Measurements from ENCODE around the gene LYPD6.
"Not testable (repeated sequence)": the region's sequence is repeated elsewhere in the genome, so short reads cannot be mapped to it uniquely, and the experiment has no call there.

The LYPD6 gene

DNA sequence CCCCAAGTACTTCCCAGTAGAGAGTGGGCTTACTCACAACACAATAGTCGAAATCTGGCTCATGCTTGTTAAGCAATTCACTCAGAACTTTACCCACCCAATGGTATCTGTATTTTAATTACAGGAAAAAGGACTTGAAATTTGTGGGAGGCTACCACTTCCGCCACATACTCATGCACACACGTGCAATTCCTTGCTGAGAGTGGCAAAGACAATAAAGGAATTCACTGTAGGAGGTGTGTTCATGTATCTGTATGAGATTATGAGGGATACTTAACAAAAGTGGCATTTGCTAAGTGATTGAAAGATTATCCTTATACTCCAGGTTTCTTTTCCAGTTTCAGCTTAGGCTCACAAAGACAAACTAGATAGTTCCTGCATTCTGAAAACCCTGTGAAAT lies 14.9 kb upstream of the LYPD6 start:
- Histone ChIP-seq H3K4me3 (ENCODE audit: low read length) (no peak overlapping the region), H3K27ac (ENCODE audit: low read length) (no peak overlapping the region), H4K20me1 (ENCODE audit: insufficient read depth, low read length) (no peaks in the 10 kb centered on the region), H3K27me3 (replicated peaks; ENCODE audit: insufficient read depth, low read length) (no peaks in the 10 kb centered on the region), H3K79me2 (ENCODE audit: low read length) (no peaks in the 10 kb centered on the region), H3K36me3 (replicated peaks; ENCODE audit: insufficient read depth, low read length) (no peaks in the 10 kb centered on the region), H3F3A (ENCODE audit: insufficient read depth, low read length) (no peaks in the 10 kb centered on the region), H3K9me3 (replicated peaks; ENCODE audit: insufficient read depth, low read length) (no peaks in the 10 kb centered on the region), H3K9me2 (replicated peaks; ENCODE audit: insufficient read depth, low read length) (no peaks in the 10 kb centered on the region), H2AFZ (ENCODE audit: low read length) (no peak overlapping the region), H3K9ac (ENCODE audit: low read length) (no peak overlapping the region), H3K4me1 (ENCODE audit: low read length) (no peaks in the 10 kb centered on the region), H3K4me2 (ENCODE audit: low read depth, low read length) (no peak overlapping the region)
- TF ChIP-seq EZH2 (optimal IDR thresholded peaks at IDR 0.05; ENCODE audit: low read depth, low read length) (no peak), EZH2phosphoT487 (IDR thresholded peaks at IDR 0.05; ENCODE audit: low read length) (no peak)
- TF ChIP-seq, protein P1, sequence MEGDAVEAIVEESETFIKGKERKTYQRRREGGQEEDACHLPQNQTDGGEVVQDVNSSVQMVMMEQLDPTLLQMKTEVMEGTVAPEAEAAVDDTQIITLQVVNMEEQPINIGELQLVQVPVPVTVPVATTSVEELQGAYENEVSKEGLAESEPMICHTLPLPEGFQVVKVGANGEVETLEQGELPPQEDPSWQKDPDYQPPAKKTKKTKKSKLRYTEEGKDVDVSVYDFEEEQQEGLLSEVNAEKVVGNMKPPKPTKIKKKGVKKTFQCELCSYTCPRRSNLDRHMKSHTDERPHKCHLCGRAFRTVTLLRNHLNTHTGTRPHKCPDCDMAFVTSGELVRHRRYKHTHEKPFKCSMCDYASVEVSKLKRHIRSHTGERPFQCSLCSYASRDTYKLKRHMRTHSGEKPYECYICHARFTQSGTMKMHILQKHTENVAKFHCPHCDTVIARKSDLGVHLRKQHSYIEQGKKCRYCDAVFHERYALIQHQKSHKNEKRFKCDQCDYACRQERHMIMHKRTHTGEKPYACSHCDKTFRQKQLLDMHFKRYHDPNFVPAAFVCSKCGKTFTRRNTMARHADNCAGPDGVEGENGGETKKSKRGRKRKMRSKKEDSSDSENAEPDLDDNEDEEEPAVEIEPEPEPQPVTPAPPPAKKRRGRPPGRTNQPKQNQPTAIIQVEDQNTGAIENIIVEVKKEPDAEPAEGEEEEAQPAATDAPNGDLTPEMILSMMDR (IDR thresholded peaks at IDR 0.05; ENCODE audit: low read length), result no peak
- no peak for DNase-seq

GRCh38 chr2:149318566-149318965 lies 11.8 kb upstream of the LYPD6 start:
- not testable (repeated sequence) for H4K20me1 ChIP-seq (ENCODE audit: insufficient read depth, low read length); DNase-seq; H2AFZ ChIP-seq (ENCODE audit: low read length); H3K4me2 ChIP-seq (ENCODE audit: low read depth, low read length); H3K27me3 ChIP-seq (replicated peaks; ENCODE audit: insufficient read depth, low read length); H3K36me3 ChIP-seq (replicated peaks; ENCODE audit: insufficient read depth, low read length); H3K27ac ChIP-seq (ENCODE audit: low read length); H3K9me3 ChIP-seq (replicated peaks; ENCODE audit: insufficient read depth, low read length); H3K9me2 ChIP-seq (replicated peaks; ENCODE audit: insufficient read depth, low read length); H3K9ac ChIP-seq (ENCODE audit: low read length); H3K4me1 ChIP-seq (ENCODE audit: low read length); H3K79me2 ChIP-seq (ENCODE audit: low read length); H3K4me3 ChIP-seq (ENCODE audit: low read length); H3F3A ChIP-seq (ENCODE audit: insufficient read depth, low read length)

- no peaks in the 10 kb centered on the region for H3K9me3 ChIP-seq (replicated peaks; ENCODE audit: insufficient read depth, low read length)
- TF ChIP-seq, protein P1 (IDR thresholded peaks at IDR 0.05; ENCODE audit: low read length), result no peak
- TF ChIP-seq EZH2phosphoT487 (IDR thresholded peaks at IDR 0.05; ENCODE audit: low read length), result no peak
- TF ChIP-seq EZH2 (optimal IDR thresholded peaks at IDR 0.05; ENCODE audit: low read depth, low read length), result no peak
- no peak overlapping the region for H3K9ac ChIP-seq (ENCODE audit: low read length)
- no peak overlapping the region for H3K4me2 ChIP-seq (ENCODE audit: low read depth, low read length)
- H3K79me2 ChIP-seq (ENCODE audit: low read length), result no peaks in the 10 kb centered on the region
- no peaks in the 10 kb centered on the region for H3K36me3 ChIP-seq (replicated peaks; ENCODE audit: insufficient read depth, low read length)
- H3K4me1 ChIP-seq (ENCODE audit: low read length), result no peaks in the 10 kb centered on the region
- no peak overlapping the region for H2AFZ ChIP-seq (ENCODE audit: low read length)
- no peak overlapping the region for H3K27ac ChIP-seq (ENCODE audit: low read length)
- H3K9me2 ChIP-seq (replicated peaks; ENCODE audit: insufficient read depth, low read length), result no peaks in the 10 kb centered on the region
- no peaks in the 10 kb centered on the region for H3K27me3 ChIP-seq (replicated peaks; ENCODE audit: insufficient read depth, low read length)
- no peak for DNase-seq
- H4K20me1 ChIP-seq (ENCODE audit: insufficient read depth, low read length), result no peaks in the 10 kb centered on the region
- H3F3A ChIP-seq (ENCODE audit: insufficient read depth, low read length), result no peaks in the 10 kb centered on the region
- no peak overlapping the region for H3K4me3 ChIP-seq (ENCODE audit: low read length)
Observed at GRCh38 chr2:149320362-149320761, 10.0 kb upstream of the LYPD6 start.

DNA sequence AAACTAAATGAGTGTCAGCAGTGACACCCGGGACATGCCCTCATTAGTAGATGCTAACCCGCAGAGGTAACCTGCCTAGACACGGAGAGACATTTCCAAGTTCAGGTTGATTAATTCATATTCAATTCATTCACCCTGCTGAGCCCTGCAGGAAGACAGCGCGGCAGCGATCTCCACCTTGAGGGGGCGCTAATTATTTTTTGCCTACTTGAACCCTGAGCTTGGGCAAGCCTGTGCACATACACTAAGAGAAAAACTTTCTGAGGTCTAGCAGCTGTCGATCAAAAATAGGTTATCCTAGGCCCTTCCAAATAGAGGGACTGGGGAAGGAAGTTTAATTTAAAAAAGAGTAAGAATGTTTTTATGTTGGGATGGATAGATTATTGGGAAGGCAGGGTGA lies 1.3 kb upstream of the LYPD6 start:
- Histone ChIP-seq H3K79me2 (ENCODE audit: low read length) (no peaks in the 10 kb centered on the region), H2AFZ (ENCODE audit: low read length) (no peak overlapping the region), H3K4me3 (ENCODE audit: low read length) (no peak overlapping the region), H3K9me2 (replicated peaks; ENCODE audit: insufficient read depth, low read length) (no peaks in the 10 kb centered on the region), H3K9ac (ENCODE audit: low read length) (no peak overlapping the region), H3K36me3 (replicated peaks; ENCODE audit: insufficient read depth, low read length) (no peaks in the 10 kb centered on the region), H3K27ac (ENCODE audit: low read length) (no peak overlapping the region), H3F3A (ENCODE audit: insufficient read depth, low read length) (no peaks in the 10 kb centered on the region), H3K27me3 (replicated peaks; ENCODE audit: insufficient read depth, low read length) (no peaks in the 10 kb centered on the region), H4K20me1 (ENCODE audit: insufficient read depth, low read length) (no peaks in the 10 kb centered on the region), H3K9me3 (replicated peaks; ENCODE audit: insufficient read depth, low read length) (no peaks in the 10 kb centered on the region), H3K4me1 (ENCODE audit: low read length) (no peaks in the 10 kb centered on the region), H3K4me2 (ENCODE audit: low read depth, low read length) (peak overlapping the region; percentile 78; the same call in 1 of the 2 replicates)
- DNase-seq, result no peak
- TF ChIP-seq, protein P1 (IDR thresholded peaks at IDR 0.05; ENCODE audit: low read length), result peak; percentile 24; the same call in 1 of the 2 replicates
- TF ChIP-seq EZH2 (optimal IDR thresholded peaks at IDR 0.05; ENCODE audit: low read depth, low read length), result no peak

All from MM.1S (cell line).